Raji (cell line): ENCODE data around the gene NUDT19.

Experiments
- POLR2A ChIP-seq: IDR thresholded peaks from 2 replicates; pipeline ENCODE4 v1.6.1; 2011; ENCODE audit warnings: low read depth, low read length, control low read depth; ENCODE audit not compliant: insufficient read depth

The NUDT19 gene

GRCh38 chr19:32672841-32673240 lies 18.8 kb upstream of the NUDT19 start:
- no peak for TF ChIP-seq POLR2A

GRCh38 chr19:32673573-32673972 lies 18.0 kb upstream of the NUDT19 start:
- no peak for TF ChIP-seq POLR2A

- no peak for TF ChIP-seq POLR2A
Measured at GRCh38 chr19:32674153-32674930, 17.3 kb upstream of the NUDT19 start.

- peak; percentile 84 for TF ChIP-seq POLR2A
Measured at GRCh38 chr19:32674931-32675719, 16.5 kb upstream of the NUDT19 start, which contains the start of gene ANKRD27. Gene ANKRD27 (minus strand): TSS chr19:32675180. CDS start chr19:32659015, 16,165 bp downstream.

GRCh38 chr19:32675720-32676185 lies 15.9 kb upstream of the NUDT19 start, which contains the start of gene RGS9BP:
Gene RGS9BP (plus strand): TSS chr19:32675848. CDS start chr19:32676264, 416 bp downstream.
- no peak for TF ChIP-seq POLR2A

- no peak for TF ChIP-seq POLR2A
Measured at GRCh38 chr19:32676186-32676894, 15.3 kb upstream of the NUDT19 start.

- TF ChIP-seq POLR2A: no peak
Measured at GRCh38 chr19:32676895-32677359, 14.7 kb upstream of the NUDT19 start.

- no peak for TF ChIP-seq POLR2A
Measured at GRCh38 chr19:32677657-32678056, 14.0 kb upstream of the NUDT19 start.

- no peak for TF ChIP-seq POLR2A
Measured at GRCh38 chr19:32680986-32681385, 10.6 kb upstream of the NUDT19 start.

- no peak for TF ChIP-seq POLR2A
Measured at GRCh38 chr19:32682317-32682716, 9.3 kb upstream of the NUDT19 start.

GRCh38 chr19:32686847-32687475 lies 4.7 kb upstream of the NUDT19 start:
- TF ChIP-seq POLR2A: no peak

GRCh38 chr19:32687681-32688080 lies 3.9 kb upstream of the NUDT19 start:
- TF ChIP-seq POLR2A: no peak

- no peak for TF ChIP-seq POLR2A
Measured at GRCh38 chr19:32688311-32688710, 3.3 kb upstream of the NUDT19 start.

- TF ChIP-seq POLR2A: peak; percentile 36; the same call in 1 of the 2 replicates
Measured at GRCh38 chr19:32691952-32692726, 518 bp downstream of the NUDT19 start.
